GM18520 (cell line): ENCODE measurements around the gene SELENOF.

Source experiments
- ATAC-seq: cut with Tn5 transposase; IDR thresholded peaks from one replicate; pipeline ENCODE4 v1.9.1; 2021; ENCODE audit not compliant: unreplicated experiment

The SELENOF gene

DNA sequence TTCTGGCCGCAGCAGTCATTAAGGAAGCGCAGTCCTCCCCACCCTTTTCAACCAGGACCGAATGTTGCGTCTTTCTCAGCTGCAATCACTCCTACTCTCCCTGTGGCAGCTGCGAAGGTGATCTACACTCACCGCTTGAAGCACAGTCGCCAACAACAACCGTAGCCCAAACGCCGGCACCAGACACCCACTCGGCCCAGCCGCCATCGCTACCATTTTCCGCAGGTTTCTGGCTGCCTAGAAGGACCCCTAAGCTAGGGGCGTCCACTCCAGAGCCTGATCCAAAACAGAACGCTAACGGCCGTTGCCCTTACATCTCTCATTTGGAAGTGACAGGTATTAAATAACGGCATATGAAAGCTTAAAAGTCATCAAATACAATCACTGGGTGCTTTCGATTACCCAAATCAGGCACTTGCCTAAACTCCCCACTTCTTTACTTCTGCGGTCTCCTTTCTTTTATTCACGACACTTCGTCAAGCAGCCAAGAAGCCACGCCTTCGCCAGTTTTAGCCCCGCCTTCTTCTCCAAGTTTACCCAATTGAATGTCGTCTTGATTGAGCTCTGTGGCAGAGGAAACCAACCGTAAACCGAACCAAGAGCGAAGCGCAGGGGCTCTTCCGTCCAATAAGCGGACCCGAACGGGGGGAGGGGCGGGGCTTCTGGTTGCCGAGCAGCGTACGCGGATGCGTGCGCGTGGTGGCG lies at the start of gene SELENOF:
TSS of gene SELENOF (minus strand) at position 231 of the 705 bp plus-strand sequence. CDS start at position 216, 15 bp downstream.
- ATAC-seq: peak; percentile 84

- ATAC-seq: no peak
Measured at GRCh38 chr1:86960548-86960947, 46.6 kb upstream of the SELENOF start.

GRCh38 chr1:86957221-86957620 lies 43.3 kb upstream of the SELENOF start:
- ATAC-seq: no peak

DNA sequence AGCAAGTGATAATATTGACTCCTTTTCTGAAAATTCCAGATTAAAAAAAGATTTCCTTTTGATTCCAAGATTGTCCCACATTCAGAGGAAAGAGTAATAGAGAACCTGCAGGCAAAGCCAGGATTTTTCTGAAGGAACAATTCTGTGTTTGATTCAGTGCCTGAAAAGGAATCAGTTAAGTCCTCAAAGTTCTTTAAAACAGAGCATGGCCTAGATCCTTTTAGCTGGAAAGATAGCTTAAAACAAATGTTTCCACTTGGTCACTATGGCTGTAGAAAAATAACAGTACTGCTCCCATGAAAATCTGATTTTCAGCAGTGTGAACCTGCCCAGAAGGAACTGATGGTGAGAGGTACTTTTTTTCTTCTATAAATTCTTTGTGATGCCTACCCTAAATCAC lies 42.3 kb upstream of the SELENOF start:
- ATAC-seq: no peak

- ATAC-seq: no peak
Measured at GRCh38 chr1:86955678-86956077, 41.8 kb upstream of the SELENOF start.

DNA sequence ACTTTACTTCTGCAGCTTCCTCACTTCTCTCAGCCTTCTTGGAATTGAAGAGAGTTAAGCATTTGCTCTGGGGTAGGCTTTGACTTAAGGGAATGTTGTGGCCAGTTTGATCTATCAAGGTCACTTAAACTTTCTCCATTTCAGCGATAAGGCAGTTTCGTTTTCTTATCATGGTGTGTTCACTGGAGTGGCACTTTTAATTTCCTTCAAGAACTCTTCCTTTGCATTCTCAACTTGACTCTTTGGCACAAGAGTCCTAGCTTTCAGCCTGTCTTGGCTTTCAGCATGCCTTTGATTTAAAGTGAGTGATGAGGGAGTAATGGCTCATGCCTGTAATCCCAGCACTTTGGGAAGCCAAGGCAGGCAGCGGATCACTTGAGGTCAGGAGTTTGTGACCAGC lies 39.2 kb upstream of the SELENOF start:
- no peak for ATAC-seq

DNA sequence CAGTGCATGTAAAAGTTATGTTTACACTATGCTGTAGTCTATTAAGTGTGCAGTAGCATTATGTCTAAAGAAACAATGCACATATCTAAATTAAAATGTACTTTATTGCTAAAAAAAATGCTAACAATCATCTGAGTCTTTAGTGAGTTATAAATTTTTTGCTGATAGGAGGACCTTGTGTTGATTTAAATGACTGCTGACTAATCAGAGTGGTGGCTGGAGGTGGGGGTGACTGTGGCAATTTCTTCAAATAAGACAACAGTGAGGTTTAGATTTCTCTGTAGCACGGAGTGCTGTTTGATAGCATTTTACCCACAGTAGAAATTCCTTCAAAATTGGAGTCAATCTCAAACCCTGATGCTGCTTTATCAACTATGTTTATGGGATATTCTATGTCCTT lies 37.5 kb upstream of the SELENOF start:
- no peak for ATAC-seq

- ATAC-seq: no peak
Measured at GRCh38 chr1:86950712-86951419, 36.9 kb upstream of the SELENOF start.

GRCh38 chr1:86948212-86948611 lies 34.3 kb upstream of the SELENOF start:
- ATAC-seq: no peak

- no peak for ATAC-seq
Measured at GRCh38 chr1:86942743-86943142, 28.8 kb upstream of the SELENOF start.

GRCh38 chr1:86942042-86942441 lies 28.1 kb upstream of the SELENOF start:
- no peak for ATAC-seq

DNA sequence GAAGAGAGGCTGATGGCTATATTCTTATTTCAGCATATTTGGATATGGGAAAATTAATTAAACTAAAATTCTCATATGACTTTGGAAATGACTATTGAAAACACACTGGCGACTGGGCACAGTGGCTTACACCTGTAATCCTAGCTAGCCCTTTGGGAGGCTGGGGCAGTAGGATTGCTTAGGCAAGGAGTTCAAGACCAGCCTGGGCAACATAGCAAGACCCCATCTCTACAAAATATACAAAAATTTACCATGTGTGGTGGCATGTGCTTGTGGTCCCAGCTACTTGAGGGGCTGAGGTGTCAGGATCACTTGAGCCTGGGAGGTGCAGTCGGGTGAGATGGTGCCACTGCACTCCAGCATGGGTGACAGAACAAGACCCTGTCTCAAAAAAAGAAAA lies 26.7 kb upstream of the SELENOF start:
- no peak for ATAC-seq

- no peak for ATAC-seq
Measured at GRCh38 chr1:86939406-86939805, 25.5 kb upstream of the SELENOF start.

DNA sequence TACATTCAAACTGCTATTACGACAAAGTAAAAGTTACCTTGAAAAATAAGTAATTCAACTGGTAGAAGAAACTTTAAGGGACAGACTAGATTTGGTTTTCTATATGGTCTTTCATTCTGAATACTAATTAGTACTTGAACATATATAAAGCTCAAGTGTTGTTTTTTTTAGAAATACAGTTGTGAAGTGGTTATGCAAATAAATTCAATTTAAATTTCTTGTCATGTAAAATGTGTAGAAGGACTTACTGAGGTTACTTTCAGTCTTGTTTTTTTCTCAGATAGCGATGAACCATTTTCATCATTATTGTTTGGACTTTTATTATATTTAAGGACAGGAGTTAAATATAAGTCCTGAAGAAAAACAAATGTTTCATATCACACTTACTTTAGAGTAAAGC lies 24.9 kb upstream of the SELENOF start:
- ATAC-seq: no peak

DNA sequence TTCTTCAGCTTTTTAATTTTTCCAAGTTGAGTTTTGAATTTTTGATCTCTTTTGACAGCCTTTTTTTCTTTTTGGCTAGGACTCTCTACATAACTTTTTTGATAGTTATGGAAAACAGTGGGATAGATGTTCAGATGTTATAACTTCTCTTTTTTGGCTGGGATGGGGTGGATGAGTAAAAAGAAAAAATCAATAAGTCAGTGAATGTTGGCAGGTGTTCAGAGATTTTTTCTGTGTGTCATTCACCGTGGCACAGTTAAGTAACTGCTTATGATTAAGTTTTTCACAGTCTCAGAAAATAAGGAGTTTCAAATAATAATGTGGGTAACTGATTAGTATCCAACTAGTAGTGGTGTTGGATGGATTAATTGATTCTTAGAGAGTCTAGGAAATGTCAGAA lies 24.5 kb upstream of the SELENOF start:
- no peak for ATAC-seq

DNA sequence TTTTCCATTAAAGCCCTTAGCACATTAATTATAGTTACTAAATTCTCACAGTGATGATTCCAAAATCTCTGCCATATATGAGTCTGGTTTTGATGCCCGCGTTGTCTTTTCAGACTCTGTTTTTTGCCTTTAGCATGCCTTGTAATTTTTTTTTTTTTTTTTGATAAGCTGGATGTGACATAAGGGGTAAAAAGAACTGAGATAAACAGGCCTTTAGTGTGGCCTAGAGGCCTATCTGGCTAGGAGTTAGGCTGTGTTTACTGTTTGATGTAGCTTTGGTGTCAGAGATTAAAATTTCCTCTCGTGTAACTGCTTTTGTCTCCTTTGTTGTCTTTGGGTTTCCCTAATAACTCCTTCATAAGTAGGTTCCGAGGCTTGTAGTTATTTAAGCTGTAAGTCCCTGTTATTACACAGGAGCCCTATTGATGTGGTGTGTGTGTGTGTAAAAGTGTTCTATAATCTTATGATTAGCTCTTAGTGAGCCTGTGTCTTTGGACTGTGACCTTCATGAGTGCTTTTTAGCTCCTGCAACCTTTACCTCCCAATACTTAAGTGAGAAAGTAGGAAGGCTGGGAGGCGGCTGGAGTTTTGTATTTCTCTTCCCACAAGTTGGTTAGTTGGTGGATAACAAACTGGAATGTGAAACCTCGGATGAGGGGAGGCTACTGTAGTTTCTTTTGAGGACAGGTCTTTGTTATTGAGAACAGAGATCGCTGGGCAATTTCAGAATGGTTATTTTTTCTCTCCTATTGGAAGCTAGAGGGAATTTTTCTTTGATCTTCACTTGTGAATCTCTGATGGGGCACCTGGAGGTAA lies 19.8 kb upstream of the SELENOF start:
- no peak for ATAC-seq

GRCh38 chr1:86933051-86933450 lies 19.1 kb upstream of the SELENOF start:
- no peak for ATAC-seq

- ATAC-seq: no peak
Measured at GRCh38 chr1:86928819-86929218, 14.9 kb upstream of the SELENOF start.

DNA sequence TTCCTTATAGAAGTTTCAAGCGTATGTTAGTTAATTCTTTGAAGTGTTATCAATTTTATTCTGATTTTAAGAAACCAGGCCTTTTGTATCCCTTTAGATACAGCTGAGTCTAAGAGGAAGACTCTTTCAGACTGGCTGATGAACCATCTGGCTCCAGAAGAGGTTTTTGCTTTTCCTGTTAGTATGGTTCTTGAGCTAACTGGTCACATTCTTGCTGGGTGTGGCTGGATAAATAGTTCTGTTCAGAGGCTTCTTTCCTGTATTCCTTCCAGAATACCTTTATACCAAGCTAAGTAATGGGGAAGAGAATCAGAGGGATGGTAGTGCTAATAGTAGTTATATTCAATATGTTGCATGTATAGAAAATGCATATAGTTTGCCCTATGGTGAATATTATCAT lies 13.0 kb upstream of the SELENOF start:
- no peak for ATAC-seq

DNA sequence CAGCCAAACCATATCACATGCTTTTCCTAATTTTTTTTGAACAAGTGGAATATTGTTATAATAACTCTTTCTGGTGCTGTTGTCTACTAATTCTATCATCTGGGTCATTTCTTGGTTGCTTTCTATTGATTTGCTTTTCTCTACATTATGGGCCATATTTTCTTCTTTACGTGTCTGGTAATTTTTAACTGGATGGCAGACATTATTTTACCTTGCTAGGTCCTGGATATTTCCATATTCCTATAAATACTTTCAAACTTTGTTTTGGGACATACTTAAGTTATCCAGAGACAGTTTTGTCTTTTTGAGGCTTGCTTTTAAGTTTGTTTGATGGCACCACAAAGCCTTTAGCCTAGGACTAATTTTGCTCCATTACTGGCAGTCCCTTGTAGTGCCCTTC lies 11.8 kb upstream of the SELENOF start:
- ATAC-seq: no peak

DNA sequence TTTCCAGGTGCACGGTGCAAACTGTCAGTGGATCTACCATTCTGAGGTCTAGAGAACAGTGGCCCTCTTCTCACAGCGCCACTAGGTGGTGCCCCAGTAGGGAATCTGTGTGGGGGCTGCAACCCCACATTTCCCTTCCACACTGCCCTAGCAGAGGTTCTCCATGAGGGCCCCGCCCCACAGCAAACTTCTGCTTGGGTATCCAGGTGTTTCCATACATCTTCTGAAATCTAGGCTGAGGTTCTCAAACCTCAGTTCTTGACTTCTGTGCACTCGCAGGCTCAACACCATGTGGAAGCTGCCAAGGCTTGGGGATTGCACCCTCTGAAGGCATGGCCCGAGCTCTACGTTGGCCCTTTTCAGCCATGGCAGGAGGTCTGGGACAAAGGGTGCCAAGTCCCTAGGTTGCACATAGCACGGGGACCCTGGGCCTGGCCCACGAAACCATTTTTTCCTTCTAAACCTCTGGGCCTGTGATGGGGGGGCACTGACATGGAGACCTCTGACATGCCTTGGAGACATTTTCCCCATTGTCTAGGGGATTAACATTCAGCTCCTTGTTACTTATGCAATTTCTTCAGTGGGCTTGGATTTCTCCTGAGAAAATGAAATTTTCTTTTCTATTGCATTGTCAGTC lies 10.5 kb upstream of the SELENOF start:
- no peak for ATAC-seq
